ENCODE data around the gene KCTD14.
A peak's percentile ranks its signal among the peaks of the same experiment; 100 is the strongest.

KCTD14 gene

DNA sequence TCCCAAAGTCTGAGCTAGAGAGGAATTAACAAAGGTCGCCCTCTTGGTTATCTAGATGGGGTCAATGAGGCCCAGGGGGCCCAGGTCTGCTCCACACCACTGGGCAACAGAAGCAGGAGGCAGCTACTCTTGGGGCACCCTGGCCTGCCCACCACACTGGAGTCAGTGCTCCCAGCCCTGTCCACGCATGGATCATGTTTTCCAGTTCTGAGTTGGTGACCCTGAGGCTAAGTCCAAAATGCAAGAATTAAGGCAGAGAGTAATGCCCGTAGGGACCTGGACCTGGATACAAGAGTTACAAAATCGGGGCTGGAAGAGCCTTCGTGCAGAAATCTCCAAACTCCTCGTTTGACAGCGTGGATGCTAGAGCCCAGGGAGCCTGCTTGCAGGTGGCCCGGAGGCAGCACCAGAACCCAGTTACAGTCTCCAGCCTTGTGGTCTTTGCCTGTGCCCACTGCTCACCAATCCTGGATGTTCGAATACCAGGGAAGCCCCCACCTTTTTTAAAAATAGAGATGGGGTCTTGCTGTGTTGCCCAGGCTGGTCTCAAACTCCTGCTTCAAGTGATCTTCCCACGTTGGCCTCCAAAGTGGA is 34.5 kb upstream of the KCTD14 start:
- TF ChIP-seq ZFX (IDR thresholded peaks at IDR 0.05; ENCODE audit: borderline replicate concordance), result no peak
- TF ChIP-seq, protein P1, sequence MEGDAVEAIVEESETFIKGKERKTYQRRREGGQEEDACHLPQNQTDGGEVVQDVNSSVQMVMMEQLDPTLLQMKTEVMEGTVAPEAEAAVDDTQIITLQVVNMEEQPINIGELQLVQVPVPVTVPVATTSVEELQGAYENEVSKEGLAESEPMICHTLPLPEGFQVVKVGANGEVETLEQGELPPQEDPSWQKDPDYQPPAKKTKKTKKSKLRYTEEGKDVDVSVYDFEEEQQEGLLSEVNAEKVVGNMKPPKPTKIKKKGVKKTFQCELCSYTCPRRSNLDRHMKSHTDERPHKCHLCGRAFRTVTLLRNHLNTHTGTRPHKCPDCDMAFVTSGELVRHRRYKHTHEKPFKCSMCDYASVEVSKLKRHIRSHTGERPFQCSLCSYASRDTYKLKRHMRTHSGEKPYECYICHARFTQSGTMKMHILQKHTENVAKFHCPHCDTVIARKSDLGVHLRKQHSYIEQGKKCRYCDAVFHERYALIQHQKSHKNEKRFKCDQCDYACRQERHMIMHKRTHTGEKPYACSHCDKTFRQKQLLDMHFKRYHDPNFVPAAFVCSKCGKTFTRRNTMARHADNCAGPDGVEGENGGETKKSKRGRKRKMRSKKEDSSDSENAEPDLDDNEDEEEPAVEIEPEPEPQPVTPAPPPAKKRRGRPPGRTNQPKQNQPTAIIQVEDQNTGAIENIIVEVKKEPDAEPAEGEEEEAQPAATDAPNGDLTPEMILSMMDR (IDR thresholded peaks at IDR 0.05), result no peak

GRCh38 chr11:78056093-78056492 is 33.0 kb upstream of the KCTD14 start:
- TF ChIP-seq, protein P1 (IDR thresholded peaks at IDR 0.05), result no peak
- no peak for TF ChIP-seq ZFX (IDR thresholded peaks at IDR 0.05; ENCODE audit: borderline replicate concordance)
- no peak overlapping the region for H3K27ac ChIP-seq

More for the DNA sequence above, 34.5 kb upstream of the KCTD14 start:
- no peak overlapping the region for H3K27ac ChIP-seq

GRCh38 chr11:78054971-78055370 is 31.9 kb upstream of the KCTD14 start:
- H3K27ac ChIP-seq, result no peak overlapping the region
- TF ChIP-seq, protein P1 (IDR thresholded peaks at IDR 0.05), result no peak
- no peak for TF ChIP-seq ZFX (IDR thresholded peaks at IDR 0.05; ENCODE audit: borderline replicate concordance)

DNA sequence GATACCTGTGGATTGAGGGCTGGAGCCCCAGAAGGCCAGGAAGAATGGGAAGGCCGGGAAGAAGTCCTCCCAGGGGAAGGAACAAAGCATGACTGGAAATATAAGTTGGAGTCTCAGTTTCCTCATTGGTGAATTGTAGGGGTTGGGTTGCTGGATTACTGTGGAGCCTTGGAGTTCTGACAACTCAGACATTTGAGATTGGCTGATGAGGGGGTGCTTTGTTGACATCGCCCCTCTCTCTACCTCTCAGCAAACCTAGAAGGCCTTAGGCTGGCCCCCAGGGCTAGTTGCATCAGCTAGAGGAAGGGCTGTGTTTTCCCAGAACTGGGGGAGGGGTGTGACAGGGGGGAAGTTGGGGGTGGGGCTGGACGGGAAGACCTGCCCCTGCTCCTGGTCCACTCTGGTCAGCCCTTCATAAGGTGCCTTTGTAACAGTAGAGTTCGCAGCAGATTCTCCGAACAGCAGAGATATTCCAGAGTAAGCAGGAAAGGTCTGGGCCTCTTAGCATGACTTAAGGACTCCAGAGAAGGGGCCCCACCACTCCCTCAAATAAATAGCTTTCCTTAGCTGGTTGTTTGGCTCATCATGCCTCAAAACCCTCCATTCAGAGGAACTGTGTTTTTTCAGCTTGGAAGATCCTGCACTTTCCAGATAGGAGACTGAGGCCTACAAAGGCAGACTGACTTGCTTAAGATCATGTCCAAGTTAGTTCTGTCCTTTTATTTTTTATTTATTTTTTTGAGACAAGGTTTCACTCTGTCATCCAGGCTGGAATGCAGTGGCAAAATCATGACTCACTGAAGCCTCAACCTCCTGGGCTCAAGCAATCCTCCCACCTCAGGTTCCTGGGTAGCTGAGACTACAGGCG is 28.1 kb upstream of the KCTD14 start:
- no peak overlapping the region for H3K27ac ChIP-seq
- TF ChIP-seq ZFX (IDR thresholded peaks at IDR 0.05; ENCODE audit: borderline replicate concordance), result no peak

DNA sequence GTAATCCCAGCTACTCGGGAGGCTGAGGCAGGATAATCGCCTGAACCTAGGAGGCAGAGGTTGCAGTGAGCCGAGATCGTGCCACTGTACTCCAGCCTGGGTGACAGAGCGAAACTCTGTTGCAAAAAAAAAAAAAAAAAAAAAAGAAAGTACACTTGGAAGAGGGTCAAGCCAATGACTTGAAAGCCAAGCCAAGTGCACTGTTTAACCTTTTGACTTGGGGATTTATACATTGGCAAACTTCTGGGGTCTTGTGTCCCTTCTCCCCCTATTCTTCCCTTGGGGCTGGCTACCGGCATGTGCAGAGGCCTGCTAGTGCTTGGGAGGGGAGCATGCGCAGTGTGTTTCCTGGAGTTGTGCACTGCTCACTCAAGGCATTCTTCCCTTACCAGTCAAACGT is 26.3 kb upstream of the KCTD14 start:
- H3K27ac ChIP-seq, result no peak overlapping the region
- no peak for TF ChIP-seq ZFX (IDR thresholded peaks at IDR 0.05; ENCODE audit: borderline replicate concordance)
- TF ChIP-seq, protein P1 (IDR thresholded peaks at IDR 0.05), result no peak

GRCh38 chr11:78048561-78048960 is 25.5 kb upstream of the KCTD14 start:
- H3K27ac ChIP-seq, result no peak overlapping the region
- no peak for TF ChIP-seq ZFX (IDR thresholded peaks at IDR 0.05; ENCODE audit: borderline replicate concordance)
- TF ChIP-seq, protein P1 (IDR thresholded peaks at IDR 0.05), result no peak

DNA sequence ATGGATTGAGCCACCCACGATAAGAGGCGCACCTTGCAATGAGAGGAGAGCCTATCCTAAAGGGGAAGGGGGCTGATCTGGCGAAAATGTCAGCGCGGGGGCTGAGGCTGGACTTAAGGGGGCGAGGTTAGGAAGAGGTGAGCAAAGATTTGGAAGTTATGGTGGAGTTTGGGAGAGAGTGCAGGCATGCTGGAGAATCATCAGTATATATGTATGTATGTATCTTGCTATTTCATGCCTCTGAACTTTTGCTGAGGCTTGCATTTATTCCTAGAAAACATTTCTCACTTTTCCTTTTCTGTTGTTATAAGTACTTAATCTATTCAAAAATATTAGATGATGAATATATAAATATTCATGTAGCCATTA is 23.4 kb upstream of the KCTD14 start:
- TF ChIP-seq ZFX (IDR thresholded peaks at IDR 0.05; ENCODE audit: borderline replicate concordance), result no peak
- TF ChIP-seq, protein P1 (IDR thresholded peaks at IDR 0.05), result peak; percentile 70
- H3K27ac ChIP-seq, result no peak overlapping the region

All from 22Rv1 (cell line).